Left lung (tissue), 10 donors: ENCODE data around the gene ZNF716. TPM values are rescaled to one million over a fixed set of nuclear protein-coding genes. Genes with fewer than 3 reads are reported as not detected.
"Not testable (repeated sequence)": the region's sequence is repeated elsewhere in the genome, so short reads cannot be mapped to it uniquely, and the experiment has no call there.

Source experiments
- ATAC-seq: fragments of 200-7000 bp; cut with Tn5 transposase; one replicate; pipeline ENCODE4 v1.9.1; 2020; ENCODE audit warnings: moderate library complexity
- DNase-seq, 4 donors: peaks; one replicate each; pipeline ENCODE4 v3.0.0-alpha.2; 2013 to 2020
- H3K27ac ChIP-seq, 2 donors: fragments of 200-600 bp; sonication (generic) in 1 of 2; one replicate each; pipeline versions ENCODE4 v1.5.0 to v1.8.0; 2020 to 2021
- H3K27me3 ChIP-seq, 2 donors: fragments of 200-600 bp; sonication (generic) in 1 of 2; one replicate each; pipeline versions ENCODE4 v1.5.0 to v1.8.0; 2020 to 2021
- H3K36me3 ChIP-seq, 2 donors: fragments of 200-600 bp; sonication (generic) in 1 of 2; one replicate each; pipeline versions ENCODE4 v1.5.0 to v1.8.0; 2020 to 2021
- H3K4me1 ChIP-seq, 2 donors: fragments of 200-600 bp; one replicate each; pipeline ENCODE4 v1.8.0; 2021
- H3K4me3 ChIP-seq, 2 donors: fragments of 200-600 bp; sonication (generic) in 1 of 2; one replicate each; pipeline versions ENCODE4 v1.5.0 to v1.8.0; 2020 to 2021; ENCODE audit warnings: mild to moderate bottlenecking in 1 of 2
- H3K9me3 ChIP-seq, 2 donors: fragments of 200-600 bp; sonication (generic) in 1 of 2; one replicate each; pipeline versions ENCODE4 v1.5.0 to v1.8.0; 2020 to 2021
- intact Hi-C, 2 donors: fragments of 100-400 bp; cut with DNase I; formaldehyde crosslinking; loops; one replicate each; pipeline versions ENCODE4 v1.11.2 to v1.14.2; 2022
- polyA plus RNA-seq, 6 donors: library from polyadenylated mRNA; unstranded; fragments of 120-200 nt; gene quantifications; one replicate each; pipeline ENCODE4 v1.2.1, GENCODE V29; 2013; ENCODE audit not compliant: insufficient read length in 6 of 6
- total RNA-seq, 2 donors: library from RNA; stranded (reverse); fragmentation: NEBNext Ultra II Directional; extraction: Animal tissue kit (Norgen Biotek cat#: 25700); gene quantifications; one replicate each; pipeline ENCODE4 v1.2.1, GENCODE V29; 2021
- TF ChIP-seq, protein P1 (sequence below), 2 donors: fragments of 200-600 bp; sonication (generic) in 1 of 2; IDR thresholded peaks; one replicate each; pipeline versions ENCODE4 v1.5.0 to v1.8.0; 2021; ENCODE audit warnings: antibody characterized with exemption in 2 of 2
- donor health status: DM: no; HTN: yes; CAD: no.
- donor health status: DM: no; HTN: no; CAD: no.

Gene ZNF716
- total and polyA plus RNA-seq, 8 donors: 0.07 to 0.09 (median 0.08) TPM; not detected in 2

DNA sequence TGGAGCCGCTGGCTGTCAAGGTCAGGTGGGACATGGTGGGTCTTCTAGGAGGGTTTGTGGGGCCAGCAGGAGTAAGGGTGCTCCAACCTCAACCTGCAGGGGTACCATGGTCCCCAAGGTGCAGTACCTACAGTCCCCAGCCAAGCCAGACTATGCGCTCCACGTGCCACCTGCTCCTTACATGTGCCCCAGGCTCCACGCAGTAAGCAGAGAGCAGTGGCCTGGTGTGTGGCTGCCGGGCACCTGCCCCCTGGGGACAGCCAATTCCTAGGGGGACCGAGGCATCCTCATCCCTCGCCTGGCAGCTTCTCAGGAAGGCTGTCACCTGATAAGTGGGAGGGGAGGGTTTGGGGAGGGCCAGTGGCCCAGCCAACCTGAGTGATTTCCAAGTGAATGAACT is 11.7 kb upstream of the ZNF716 start:
- Histone ChIP-seq H3K36me3 (no peaks in the 10 kb centered on the region), H3K4me1 (no peaks in the 10 kb centered on the region), H3K4me3 (no peak overlapping the region), H3K27me3 (no peaks in the 10 kb centered on the region), H3K27ac (no peak overlapping the region), H3K9me3 (peaks cover 0 to 64% of the 10 kb centered on the region in 2 donors)
- DNase-seq: no peak
- intact Hi-C loops: no loop called here
- TF ChIP-seq, protein P1, sequence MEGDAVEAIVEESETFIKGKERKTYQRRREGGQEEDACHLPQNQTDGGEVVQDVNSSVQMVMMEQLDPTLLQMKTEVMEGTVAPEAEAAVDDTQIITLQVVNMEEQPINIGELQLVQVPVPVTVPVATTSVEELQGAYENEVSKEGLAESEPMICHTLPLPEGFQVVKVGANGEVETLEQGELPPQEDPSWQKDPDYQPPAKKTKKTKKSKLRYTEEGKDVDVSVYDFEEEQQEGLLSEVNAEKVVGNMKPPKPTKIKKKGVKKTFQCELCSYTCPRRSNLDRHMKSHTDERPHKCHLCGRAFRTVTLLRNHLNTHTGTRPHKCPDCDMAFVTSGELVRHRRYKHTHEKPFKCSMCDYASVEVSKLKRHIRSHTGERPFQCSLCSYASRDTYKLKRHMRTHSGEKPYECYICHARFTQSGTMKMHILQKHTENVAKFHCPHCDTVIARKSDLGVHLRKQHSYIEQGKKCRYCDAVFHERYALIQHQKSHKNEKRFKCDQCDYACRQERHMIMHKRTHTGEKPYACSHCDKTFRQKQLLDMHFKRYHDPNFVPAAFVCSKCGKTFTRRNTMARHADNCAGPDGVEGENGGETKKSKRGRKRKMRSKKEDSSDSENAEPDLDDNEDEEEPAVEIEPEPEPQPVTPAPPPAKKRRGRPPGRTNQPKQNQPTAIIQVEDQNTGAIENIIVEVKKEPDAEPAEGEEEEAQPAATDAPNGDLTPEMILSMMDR (IDR thresholded peaks at IDR 0.05): no peak
- ATAC-seq: no peak

DNA sequence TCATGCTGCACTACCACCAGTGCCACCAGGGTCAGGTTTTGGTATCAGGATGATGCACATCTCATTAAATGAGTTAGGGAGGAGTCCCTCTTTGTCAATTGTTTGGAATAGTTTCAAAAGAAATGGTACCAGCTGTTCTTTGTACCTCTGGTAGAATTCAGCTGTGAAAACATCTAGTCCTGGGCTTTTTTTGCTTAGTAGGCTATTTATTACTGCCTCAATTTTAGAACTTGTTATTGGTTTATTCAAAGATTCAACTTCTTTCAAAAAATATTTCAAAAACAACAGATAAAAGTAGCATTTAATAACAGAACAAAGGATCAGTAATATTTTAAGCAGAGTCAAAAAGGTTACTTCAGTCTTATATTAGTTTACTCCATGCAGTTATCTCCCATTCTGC is 6.4 kb upstream of the ZNF716 start:
- Histone ChIP-seq H3K27me3 (no peaks in the 10 kb centered on the region), H3K27ac (no peak overlapping the region), H3K9me3 (peaks cover 0 to 60% of the 10 kb centered on the region in 2 donors), H3K36me3 (no peaks in the 10 kb centered on the region), H3K4me3 (no peak overlapping the region), H3K4me1 (no peaks in the 10 kb centered on the region)
- intact Hi-C loops: no loop called here
- TF ChIP-seq, protein P1 (IDR thresholded peaks at IDR 0.05): no peak
- DNase-seq (no peak), ATAC-seq (no peak)

DNA sequence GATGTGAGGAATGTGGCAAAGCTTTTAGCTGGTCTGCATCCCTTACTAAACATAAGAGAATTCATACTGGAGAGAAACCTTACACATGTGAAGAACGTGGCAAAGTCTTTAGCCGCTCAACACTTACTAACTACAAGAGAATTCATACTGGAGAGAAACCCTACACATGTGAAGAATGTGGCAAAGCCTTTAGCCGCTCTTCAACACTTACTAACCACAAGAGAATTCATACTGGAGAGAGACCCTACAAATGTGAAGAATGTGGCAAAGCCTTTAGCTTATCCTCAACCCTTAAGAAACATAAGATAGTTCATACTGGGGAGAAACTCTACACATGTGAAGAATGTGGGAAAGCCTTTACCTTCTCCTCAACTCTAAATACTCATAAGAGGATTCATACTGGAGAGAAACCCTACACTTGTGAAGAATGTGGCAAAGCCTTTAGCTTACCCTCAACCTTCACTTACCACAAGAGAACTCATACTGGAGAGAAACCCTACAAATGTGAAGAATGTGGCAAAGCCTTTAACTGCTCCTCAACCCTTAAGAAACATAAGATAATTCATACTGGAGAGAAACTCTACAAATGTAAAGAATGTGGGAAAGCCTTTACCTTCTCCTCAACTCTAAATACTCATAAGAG is 19.3 kb downstream of the ZNF716 start:
- H3K27me3 ChIP-seq, H3K4me3 ChIP-seq, H3K27ac ChIP-seq, ATAC-seq, H3K36me3 ChIP-seq, DNase-seq, intact Hi-C loops, H3K4me1 ChIP-seq: not testable (repeated sequence)
- H3K9me3 ChIP-seq: peaks cover 0 to 99% of the 10 kb centered on the region in 2 donors

DNA sequence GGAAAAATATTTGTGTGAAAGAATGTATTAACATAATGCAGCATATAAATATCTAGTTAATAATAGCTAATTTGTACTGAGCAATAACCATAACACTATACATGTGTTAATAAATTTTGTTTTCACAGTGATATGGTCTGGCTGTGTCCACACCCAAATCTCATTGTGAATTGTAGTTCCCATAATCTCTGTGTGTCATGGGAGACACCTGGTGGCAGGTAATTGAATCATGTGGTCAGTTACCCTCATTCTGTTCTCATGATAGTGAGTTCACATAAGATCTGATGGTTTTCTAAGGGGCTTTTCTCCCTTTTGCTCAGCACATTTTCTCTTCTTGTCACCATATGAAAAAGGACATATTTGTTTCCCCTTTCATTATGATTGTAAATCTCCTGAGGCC is 30.3 kb downstream of the ZNF716 start:
- H3K4me3 ChIP-seq, ATAC-seq, H3K4me1 ChIP-seq, H3K27ac ChIP-seq, H3K27me3 ChIP-seq, DNase-seq, intact Hi-C loops, H3K36me3 ChIP-seq: not testable (repeated sequence)
- peaks cover 2 to 93% of the 10 kb centered on the region in 2 donors for H3K9me3 ChIP-seq

DNA sequence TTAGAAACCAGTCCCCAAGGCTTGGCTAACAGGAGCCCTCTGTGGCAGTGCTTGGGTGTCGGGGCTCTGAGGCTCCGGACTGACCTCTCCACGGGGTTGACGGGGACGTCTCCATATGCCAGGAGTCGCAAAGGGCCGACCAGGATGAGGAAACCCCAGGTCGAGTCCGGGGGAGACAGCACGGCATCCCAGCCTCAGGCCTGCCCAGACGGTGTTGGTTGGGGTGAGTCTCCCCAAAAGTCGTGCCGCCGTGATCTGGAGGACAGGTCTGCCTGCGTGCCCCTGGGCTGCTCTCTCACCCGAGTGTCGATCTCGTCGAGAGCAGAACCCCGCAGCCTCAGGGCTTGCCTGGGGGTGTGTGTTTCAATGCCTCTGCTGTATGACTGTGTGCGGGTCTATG is 35.0 kb downstream of the ZNF716 start:
- intact Hi-C loops, ATAC-seq, H3K27me3 ChIP-seq, H3K4me1 ChIP-seq, H3K27ac ChIP-seq, H3K4me3 ChIP-seq, H3K36me3 ChIP-seq: not testable (repeated sequence)
- DNase-seq: peak in 1 of 4 donors; percentile 51
- H3K9me3 ChIP-seq: peaks cover 0 to 93% of the 10 kb centered on the region in 2 donors

DNA sequence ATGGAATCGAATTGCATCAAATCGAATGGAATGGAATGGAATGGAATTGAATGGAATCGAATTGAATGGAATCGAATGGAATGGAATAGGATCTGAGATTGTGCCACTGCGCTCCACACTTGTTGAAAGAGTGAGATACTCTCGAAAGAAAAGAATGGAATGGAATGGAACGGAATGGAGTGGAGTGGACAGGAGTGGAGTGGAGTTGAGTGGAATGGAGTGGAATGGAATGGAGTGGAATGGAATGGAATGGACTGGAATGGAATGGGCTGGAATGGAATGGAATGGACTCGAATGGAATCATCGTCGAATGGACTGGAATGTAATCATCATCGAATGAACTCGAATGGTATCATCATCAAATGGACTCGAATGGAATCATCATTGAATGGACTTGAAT is 38.0 kb downstream of the ZNF716 start:
- no peak overlapping the region for H3K4me3 ChIP-seq
- DNase-seq: no peak
- H3K36me3 ChIP-seq: no peaks in the 10 kb centered on the region
- ATAC-seq: no peak
- H3K27me3 ChIP-seq: no peaks in the 10 kb centered on the region
- intact Hi-C loops: no loop called here
- TF ChIP-seq, protein P1 (IDR thresholded peaks at IDR 0.05): no peak
- no peaks in the 10 kb centered on the region for H3K4me1 ChIP-seq
- H3K27ac ChIP-seq: no peak overlapping the region
- peaks cover 0 to 91% of the 10 kb centered on the region in 2 donors for H3K9me3 ChIP-seq

DNA sequence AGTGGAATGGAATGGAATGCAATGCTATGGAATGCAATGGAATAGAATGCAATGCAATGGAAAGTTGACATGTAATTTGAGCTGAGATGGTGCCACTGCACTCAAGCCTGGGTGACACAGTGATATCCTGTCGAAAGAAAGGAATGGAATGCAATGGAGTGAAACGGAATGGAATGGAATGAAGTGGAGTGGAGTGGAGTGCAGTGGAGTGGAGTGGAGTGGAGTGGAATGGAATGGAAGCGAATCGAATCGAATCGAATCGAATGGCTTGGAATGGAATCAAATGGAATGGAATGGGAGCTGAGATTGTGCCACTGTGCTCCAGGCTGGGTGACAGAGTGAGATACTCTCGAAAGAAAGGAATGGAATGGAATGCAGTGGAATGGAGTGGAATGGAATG is 45.1 kb downstream of the ZNF716 start:
- H3K9me3 ChIP-seq: peaks cover 0 to 92% of the 10 kb centered on the region in 2 donors
- DNase-seq, intact Hi-C loops: not testable (repeated sequence)

More for the DNA sequence above, 45.1 kb downstream of the ZNF716 start:
- H3K36me3 ChIP-seq, H3K4me3 ChIP-seq, H3K4me1 ChIP-seq, ATAC-seq, H3K27me3 ChIP-seq, H3K27ac ChIP-seq: not testable (repeated sequence)
